NCI-H510A (cell line): ENCODE results near the gene MDK.
A peak's percentile ranks its signal among the peaks of the same experiment; 100 is the strongest.

Experiments
- DNase-seq: peaks from one replicate; lab custom pipeline; 2025; lab: John Stamatoyannopoulos, UW

MDK gene

GRCh38 chr11:46383974-46384701 is 2.7 kb downstream of the MDK start:
- DNase-seq = no peak

GRCh38 chr11:46385169-46386004 is 3.9 kb downstream of the MDK start:
- no peak for DNase-seq

- DNase-seq = no peak
Observed at GRCh38 chr11:46386005-46386578, 4.6 kb downstream of the MDK start.

GRCh38 chr11:46386674-46387073 is 5.2 kb downstream of the MDK start:
- no peak for DNase-seq

- DNase-seq = no peak
Observed at GRCh38 chr11:46387456-46387855, 6.0 kb downstream of the MDK start.

GRCh38 chr11:46387919-46388618 is 6.6 kb downstream of the MDK start:
- DNase-seq = no peak

- DNase-seq = no peak
Observed at GRCh38 chr11:46388619-46389449, 7.4 kb downstream of the MDK start.

GRCh38 chr11:46389450-46390330 is 8.2 kb downstream of the MDK start:
- DNase-seq = no peak

GRCh38 chr11:46390331-46391171 is 9.1 kb downstream of the MDK start:
- no peak for DNase-seq

GRCh38 chr11:46391186-46391577 is 9.7 kb downstream of the MDK start:
- DNase-seq = no peak

GRCh38 chr11:46391578-46392420 is 10.3 kb downstream of the MDK start, which contains the start of gene CHRM4:
Gene CHRM4, minus strand, starts transcription at chr11:46391776. Its CDS starts 5,219 bp downstream, at chr11:46386557.
- peak; percentile 28 for DNase-seq

GRCh38 chr11:46392421-46393230 is 11.2 kb downstream of the MDK start:
- DNase-seq = no peak

- no peak for DNase-seq
Observed at GRCh38 chr11:46393231-46393616, 11.8 kb downstream of the MDK start.

GRCh38 chr11:46393759-46394158 is 12.3 kb downstream of the MDK start:
- DNase-seq = no peak

GRCh38 chr11:46397526-46397925 is 16.1 kb downstream of the MDK start:
- DNase-seq = no peak

GRCh38 chr11:46402957-46403902 is 21.8 kb downstream of the MDK start:
- DNase-seq = no peak
